PFSK-1 (cell line): ENCODE results near the gene FKBP8.

ENCODE experiments used
- POLR2AphosphoS5 ChIP-seq: IDR thresholded peaks from 2 replicates; pipeline ENCODE4 v1.6.1; 2012; ENCODE audit warnings: low read depth, mild to moderate bottlenecking, control low read depth, low read length, moderate library complexity
- REST ChIP-seq, 2 experiments: IDR thresholded peaks; 2 replicates each; pipeline versions ENCODE4 v1.6.1 to v1.8.0; 2011 to 2012; ENCODE audit warnings: low read depth in 2 of 2, low read length in 2 of 2, control low read depth in 1 of 2, inconsistent platforms in 1 of 2, mild to moderate bottlenecking in 1 of 2, moderate library complexity in 1 of 2; ENCODE audit not compliant: insufficient read depth in 1 of 2
- SIN3A ChIP-seq: IDR thresholded peaks from 2 replicates; pipeline ENCODE4 v1.6.1; 2012; ENCODE audit warnings: mild to moderate bottlenecking, low read length, moderate library complexity, borderline replicate concordance; ENCODE audit not compliant: insufficient read depth
- TAF1 ChIP-seq: IDR thresholded peaks from 2 replicates; pipeline ENCODE4 v1.6.1; 2012; ENCODE audit warnings: low read length, control low read depth, borderline replicate concordance; ENCODE audit not compliant: insufficient read depth

- no peak for TF ChIP-seq POLR2AphosphoS5
- no peak for TF ChIP-seq TAF1
- TF ChIP-seq SIN3A: no peak
- TF ChIP-seq REST (IDR thresholded peaks at IDR 0.05; ENCODE audit: insufficient read depth in 1 of 2, low read depth in 2 of 2, low read length in 2 of 2): no peak
Observed at GRCh38 chr19:18541992-18542940, 1.1 kb downstream of the FKBP8 start.
